ENCODE data around the gene ARSH. TPM values are rescaled to one million over a fixed set of nuclear protein-coding genes. Genes with fewer than 3 reads are reported as not detected.

ARSH gene
- total and polyA plus RNA-seq, 10 of the 15 experiments (the other 5 are each of a cell fraction or from before 2014, with no cell fraction given) = 0.12 TPM; not detected in 9

DNA sequence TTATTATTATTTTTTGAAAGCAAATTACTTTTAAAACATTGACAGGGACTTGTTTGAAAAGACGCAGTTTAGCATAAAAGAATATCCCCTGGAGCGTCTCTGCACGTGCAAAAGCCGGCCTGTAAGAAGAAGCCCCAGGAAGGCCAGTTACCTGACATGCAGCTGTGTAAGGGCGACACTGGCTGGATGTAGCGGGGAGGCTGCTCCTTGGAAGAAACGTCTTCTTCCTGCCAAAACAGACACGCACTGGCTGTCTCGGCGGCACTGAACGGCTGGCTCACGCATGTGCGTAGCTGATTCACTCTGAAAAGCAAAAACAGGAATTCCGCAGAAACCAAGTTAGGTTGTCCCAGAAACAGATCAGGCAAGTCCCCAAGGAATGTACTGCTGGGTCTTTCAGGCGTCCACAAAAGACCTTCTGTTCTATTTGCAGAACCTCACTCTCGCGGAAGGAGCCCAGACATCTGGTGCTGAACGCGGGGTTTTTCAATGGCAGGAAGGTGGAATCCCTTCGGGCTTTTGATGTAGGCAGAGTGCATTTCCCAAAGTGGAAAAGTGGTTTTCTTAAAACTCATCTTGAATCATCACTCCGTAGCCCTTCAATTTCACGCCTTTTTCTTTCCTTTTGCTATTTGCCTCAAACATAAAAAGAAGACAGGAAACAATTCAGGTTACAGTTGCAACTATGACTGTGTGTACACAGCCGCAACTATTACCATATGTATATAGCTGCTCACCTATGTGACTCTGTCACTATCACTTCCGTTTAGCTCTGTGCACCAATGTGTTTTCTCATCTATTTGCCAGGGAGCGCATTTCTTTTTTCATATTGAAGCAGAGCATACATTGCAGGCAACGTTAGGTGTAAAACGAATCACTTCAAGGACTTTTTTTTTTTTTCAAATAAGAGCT lies 38.1 kb upstream of the ARSH start (continued):
- TF ChIP-seq ETV6 (conservative IDR thresholded peaks at IDR 0.05 in 1 of 2, IDR thresholded peaks at IDR 0.05 in 1 of 2; ENCODE audit: borderline replicate concordance in 1 of 2, low read depth in 1 of 2) (no peak), NFIC (IDR thresholded peaks at IDR 0.05; ENCODE audit: low read depth, low read length) (no peak), SMARCA5 (IDR thresholded peaks at IDR 0.05) (no peak)

DNA sequence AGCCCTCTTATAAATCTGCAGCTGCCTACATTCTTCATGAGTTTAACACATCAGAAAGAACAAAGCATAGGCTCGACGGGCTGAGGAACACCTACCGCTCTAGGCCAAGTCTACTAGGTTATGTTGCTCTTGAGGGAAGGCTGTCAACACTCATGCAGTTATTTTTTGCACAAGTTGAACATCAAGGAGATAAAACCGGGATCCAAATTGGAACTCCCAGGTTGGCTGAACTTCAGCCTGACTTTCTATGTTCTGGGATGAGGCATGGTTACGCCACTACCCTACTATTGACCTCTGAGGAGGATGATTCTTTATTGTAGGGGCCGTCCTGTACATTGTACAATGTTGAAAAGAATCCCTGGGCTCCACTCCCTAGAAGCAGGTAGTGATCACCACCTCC lies 37.3 kb upstream of the ARSH start:
- H3K9ac ChIP-seq (ENCODE audit: control insufficient read depth, insufficient read depth, low read length) = no peak overlapping the region
- ATAC-seq (no peak), FAIRE-seq (no peak), DNase-seq (ENCODE audit: low read depth, low spot score) (no peak)
- in situ Hi-C loops (cut with MboI) (no loop called here), intact Hi-C loops (cut with micrococcal nuclease; ENCODE audit: unreplicated experiment) (no loop called here)
- ChIA-PET SMC1A (ENCODE audit: uncharacterized antibody, unreplicated experiment) (no interaction called here), POLR2A (no interaction called here), RAD21 (ENCODE audit: unreplicated experiment) (no interaction called here), CTCF (no interaction called here)
- no peaks in the 10 kb centered on the region for H3K79me2 ChIP-seq (ENCODE audit: control insufficient read depth, insufficient read depth, low read length)
- H4K20me1 ChIP-seq (ENCODE audit: control insufficient read depth, insufficient read depth) = no peaks in the 10 kb centered on the region
- H3K4me2 ChIP-seq (ENCODE audit: control insufficient read depth, insufficient read depth) = no peak overlapping the region
- no peaks in the 10 kb centered on the region for H3K27me3 ChIP-seq (replicated peaks in 1 of 2; ENCODE audit: control insufficient read depth in 2 of 2, insufficient read depth in 2 of 2, low read length in 1 of 2)
- no peak overlapping the region for H3K4me3 ChIP-seq
- 52% methylated on average over 6 of the region's 6 CpGs for WGBS (ENCODE audit: insufficient coverage, insufficient replicate concordance, low lambda C conversion rate, missing lambda C conversion rate)
- H3K9me3 ChIP-seq (replicated peaks; ENCODE audit: control insufficient read depth, insufficient read depth, low read length) = no peaks in the 10 kb centered on the region; the same call in 2 of the 3 replicates
- no peaks in the 10 kb centered on the region for H3K4me1 ChIP-seq (ENCODE audit: control insufficient read depth, insufficient read depth, low read length)
- H3K27ac ChIP-seq (ENCODE audit: control insufficient read depth, insufficient read depth) = no peak overlapping the region
- no TSS peak for BruUV-seq (replicated peaks)
- H3K36me3 ChIP-seq (ENCODE audit: control insufficient read depth in 2 of 2, insufficient read depth in 2 of 2, low read length in 1 of 2) = no peaks in the 10 kb centered on the region
- no peak overlapping the region for H2AFZ ChIP-seq (ENCODE audit: control insufficient read depth, low read depth, low read length)
- TF ChIP-seq ZNF622 (IDR thresholded peaks at IDR 0.05) (no peak), POU2F2 (IDR thresholded peaks at IDR 0.05; ENCODE audit: borderline replicate concordance, low read depth, low read length) (no peak), CHD1 (IDR thresholded peaks at IDR 0.05; ENCODE audit: low read depth, low read length) (no peak), EED (IDR thresholded peaks at IDR 0.05; ENCODE audit: low read depth) (no peak), CEBPB (IDR thresholded peaks at IDR 0.05; ENCODE audit: borderline replicate concordance in 1 of 2, low read depth in 2 of 2, low read length in 2 of 2) (no peak), PML (IDR thresholded peaks at IDR 0.05; ENCODE audit: low read length) (no peak), KDM1A (IDR thresholded peaks at IDR 0.05; ENCODE audit: borderline replicate concordance) (no peak)
- TF ChIP-seq, protein P1, sequence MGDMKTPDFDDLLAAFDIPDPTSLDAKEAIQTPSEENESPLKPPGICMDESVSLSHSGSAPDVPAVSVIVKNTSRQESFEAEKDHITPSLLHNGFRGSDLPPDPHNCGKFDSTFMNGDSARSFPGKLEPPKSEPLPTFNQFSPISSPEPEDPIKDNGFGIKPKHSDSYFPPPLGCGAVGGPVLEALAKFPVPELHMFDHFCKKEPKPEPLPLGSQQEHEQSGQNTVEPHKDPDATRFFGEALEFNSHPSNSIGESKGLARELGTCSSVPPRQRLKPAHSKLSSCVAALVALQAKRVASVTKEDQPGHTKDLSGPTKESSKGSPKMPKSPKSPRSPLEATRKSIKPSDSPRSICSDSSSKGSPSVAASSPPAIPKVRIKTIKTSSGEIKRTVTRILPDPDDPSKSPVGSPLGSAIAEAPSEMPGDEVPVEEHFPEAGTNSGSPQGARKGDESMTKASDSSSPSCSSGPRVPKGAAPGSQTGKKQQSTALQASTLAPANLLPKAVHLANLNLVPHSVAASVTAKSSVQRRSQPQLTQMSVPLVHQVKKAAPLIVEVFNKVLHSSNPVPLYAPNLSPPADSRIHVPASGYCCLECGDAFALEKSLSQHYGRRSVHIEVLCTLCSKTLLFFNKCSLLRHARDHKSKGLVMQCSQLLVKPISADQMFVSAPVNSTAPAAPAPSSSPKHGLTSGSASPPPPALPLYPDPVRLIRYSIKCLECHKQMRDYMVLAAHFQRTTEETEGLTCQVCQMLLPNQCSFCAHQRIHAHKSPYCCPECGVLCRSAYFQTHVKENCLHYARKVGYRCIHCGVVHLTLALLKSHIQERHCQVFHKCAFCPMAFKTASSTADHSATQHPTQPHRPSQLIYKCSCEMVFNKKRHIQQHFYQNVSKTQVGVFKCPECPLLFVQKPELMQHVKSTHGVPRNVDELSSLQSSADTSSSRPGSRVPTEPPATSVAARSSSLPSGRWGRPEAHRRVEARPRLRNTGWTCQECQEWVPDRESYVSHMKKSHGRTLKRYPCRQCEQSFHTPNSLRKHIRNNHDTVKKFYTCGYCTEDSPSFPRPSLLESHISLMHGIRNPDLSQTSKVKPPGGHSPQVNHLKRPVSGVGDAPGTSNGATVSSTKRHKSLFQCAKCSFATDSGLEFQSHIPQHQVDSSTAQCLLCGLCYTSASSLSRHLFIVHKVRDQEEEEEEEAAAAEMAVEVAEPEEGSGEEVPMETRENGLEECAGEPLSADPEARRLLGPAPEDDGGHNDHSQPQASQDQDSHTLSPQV (IDR thresholded peaks at IDR 0.05) = no peak
- TF ChIP-seq, protein P2, sequence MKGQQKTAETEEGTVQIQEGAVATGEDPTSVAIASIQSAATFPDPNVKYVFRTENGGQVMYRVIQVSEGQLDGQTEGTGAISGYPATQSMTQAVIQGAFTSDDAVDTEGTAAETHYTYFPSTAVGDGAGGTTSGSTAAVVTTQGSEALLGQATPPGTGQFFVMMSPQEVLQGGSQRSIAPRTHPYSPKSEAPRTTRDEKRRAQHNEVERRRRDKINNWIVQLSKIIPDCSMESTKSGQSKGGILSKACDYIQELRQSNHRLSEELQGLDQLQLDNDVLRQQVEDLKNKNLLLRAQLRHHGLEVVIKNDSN (IDR thresholded peaks at IDR 0.05; ENCODE audit: borderline replicate concordance, extremely low read length, insufficient read depth, low read depth, low read length) = no peak
- TF ChIP-seq, protein P3, sequence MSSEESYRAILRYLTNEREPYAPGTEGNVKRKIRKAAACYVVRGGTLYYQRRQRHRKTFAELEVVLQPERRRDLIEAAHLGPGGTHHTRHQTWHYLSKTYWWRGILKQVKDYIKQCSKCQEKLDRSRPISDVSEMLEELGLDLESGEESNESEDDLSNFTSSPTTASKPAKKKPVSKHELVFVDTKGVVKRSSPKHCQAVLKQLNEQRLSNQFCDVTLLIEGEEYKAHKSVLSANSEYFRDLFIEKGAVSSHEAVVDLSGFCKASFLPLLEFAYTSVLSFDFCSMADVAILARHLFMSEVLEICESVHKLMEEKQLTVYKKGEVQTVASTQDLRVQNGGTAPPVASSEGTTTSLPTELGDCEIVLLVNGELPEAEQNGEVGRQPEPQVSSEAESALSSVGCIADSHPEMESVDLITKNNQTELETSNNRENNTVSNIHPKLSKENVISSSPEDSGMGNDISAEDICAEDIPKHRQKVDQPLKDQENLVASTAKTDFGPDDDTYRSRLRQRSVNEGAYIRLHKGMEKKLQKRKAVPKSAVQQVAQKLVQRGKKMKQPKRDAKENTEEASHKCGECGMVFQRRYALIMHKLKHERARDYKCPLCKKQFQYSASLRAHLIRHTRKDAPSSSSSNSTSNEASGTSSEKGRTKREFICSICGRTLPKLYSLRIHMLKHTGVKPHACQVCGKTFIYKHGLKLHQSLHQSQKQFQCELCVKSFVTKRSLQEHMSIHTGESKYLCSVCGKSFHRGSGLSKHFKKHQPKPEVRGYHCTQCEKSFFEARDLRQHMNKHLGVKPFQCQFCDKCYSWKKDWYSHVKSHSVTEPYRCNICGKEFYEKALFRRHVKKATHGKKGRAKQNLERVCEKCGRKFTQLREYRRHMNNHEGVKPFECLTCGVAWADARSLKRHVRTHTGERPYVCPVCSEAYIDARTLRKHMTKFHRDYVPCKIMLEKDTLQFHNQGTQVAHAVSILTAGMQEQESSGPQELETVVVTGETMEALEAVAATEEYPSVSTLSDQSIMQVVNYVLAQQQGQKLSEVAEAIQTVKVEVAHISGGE (CRISPR knock-in tag; IDR thresholded peaks at IDR 0.05) = no peak
